Stimulated activated CD8-positive, alpha-beta memory T cell treated with anti-CD3 and anti-CD28 coated beads, Interleukin-15, amount 100 ng/mL, for 24 hours (primary cell): Measurements from ENCODE around the gene GIMAP5.

Experiments used
- DNase-seq: peaks from one replicate; pipeline ENCODE4 v3.0.0-alpha.2; 2020; ENCODE audit warnings: low read depth

The GIMAP5 gene

GRCh38 chr7:150735596-150736358 lies 1.4 kb upstream of the GIMAP5 start:
- no peak for DNase-seq

- no peak for DNase-seq
Observed at GRCh38 chr7:150736864-150737263, 354 bp upstream of the GIMAP5 start.

GRCh38 chr7:150738092-150738491 lies 874 bp downstream of the GIMAP5 start:
- DNase-seq, result no peak

GRCh38 chr7:150738591-150739001 lies 1.4 kb downstream of the GIMAP5 start:
- no peak for DNase-seq

GRCh38 chr7:150739033-150739432 lies 1.8 kb downstream of the GIMAP5 start:
- no peak for DNase-seq

GRCh38 chr7:150740053-150740452 lies 2.8 kb downstream of the GIMAP5 start:
- DNase-seq, result no peak

GRCh38 chr7:150742286-150742968 lies 5.2 kb downstream of the GIMAP5 start:
- no peak for DNase-seq

GRCh38 chr7:150744041-150744656 lies 6.9 kb downstream of the GIMAP5 start:
- no peak for DNase-seq

GRCh38 chr7:150745086-150745485 lies 7.9 kb downstream of the GIMAP5 start:
- no peak for DNase-seq

GRCh38 chr7:150745876-150746275 lies 8.7 kb downstream of the GIMAP5 start:
- no peak for DNase-seq

- no peak for DNase-seq
Observed at GRCh38 chr7:150746921-150747320, 9.7 kb downstream of the GIMAP5 start.

GRCh38 chr7:150748376-150748775 lies 11.2 kb downstream of the GIMAP5 start:
- DNase-seq, result no peak

- no peak for DNase-seq
Observed at GRCh38 chr7:150751702-150752101, 14.5 kb downstream of the GIMAP5 start.

GRCh38 chr7:150753239-150753638 lies 16.0 kb downstream of the GIMAP5 start:
- DNase-seq, result no peak

- no peak for DNase-seq
Observed at GRCh38 chr7:150753826-150754603, 16.8 kb downstream of the GIMAP5 start.

- DNase-seq, result no peak
Observed at GRCh38 chr7:150754951-150755350, 17.7 kb downstream of the GIMAP5 start.

GRCh38 chr7:150755473-150756099 lies 18.4 kb downstream of the GIMAP5 start:
- DNase-seq, result no peak

GRCh38 chr7:150756166-150756565 lies 18.9 kb downstream of the GIMAP5 start:
- DNase-seq, result no peak

- DNase-seq, result no peak
Observed at GRCh38 chr7:150756858-150757257, 19.6 kb downstream of the GIMAP5 start.

GRCh38 chr7:150759479-150759878 lies 22.3 kb downstream of the GIMAP5 start:
- DNase-seq, result no peak

GRCh38 chr7:150766334-150766709 lies 29.1 kb downstream of the GIMAP5 start:
- no peak for DNase-seq

- DNase-seq, result no peak
Observed at GRCh38 chr7:150769768-150770167, 32.5 kb downstream of the GIMAP5 start.
